Astrocyte of the spinal cord (primary cell): Measurements from ENCODE around the gene RBM19.

Experiments
- DNase-seq: peaks from one replicate; pipeline ENCODE4 v3.0.0; 2011; ENCODE audit warnings: low read depth, low spot score
- H3K4me3 ChIP-seq: 2 replicates; pipeline ENCODE4 v1.5.1; 2011; ENCODE audit warnings: low read depth, mild to moderate bottlenecking, low read length, moderate library complexity
- in situ Hi-C: cut with HindIII; loops from 2 replicates; pipeline ENCODE4 v1.10.0; 2017; ENCODE audit warnings: low sequenced_read_pairs
- TF ChIP-seq, protein P1 (sequence below): IDR thresholded peaks from 2 replicates; pipeline ENCODE4 v1.5.1; 2012; ENCODE audit warnings: low read depth, mild to moderate bottlenecking, low read length, inconsistent platforms

Gene RBM19

DNA sequence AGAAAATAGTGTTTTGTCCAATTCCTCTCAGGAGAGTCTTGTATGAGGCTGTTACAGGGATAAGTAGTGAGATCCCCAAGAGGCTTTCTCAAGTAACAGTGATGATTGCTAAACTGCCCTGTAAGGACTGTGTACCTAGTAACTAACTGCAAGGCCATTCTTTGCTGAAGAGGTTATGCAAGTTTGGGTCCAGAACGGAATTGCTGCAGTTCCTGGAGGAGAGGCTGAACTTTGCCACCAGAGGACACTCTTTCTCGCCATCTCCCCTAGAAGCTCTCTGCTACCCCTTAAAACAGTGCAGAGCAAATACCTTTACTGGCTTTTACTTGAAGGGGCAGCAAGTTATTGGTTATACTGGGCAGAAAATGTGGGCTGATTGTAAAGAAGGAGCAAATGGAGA, 180.0 kb downstream of the RBM19 start:
- DNase-seq: no peak
- H3K4me3 ChIP-seq: no peak overlapping the region
- in situ Hi-C loops: no loop called here
- TF ChIP-seq, protein P1, sequence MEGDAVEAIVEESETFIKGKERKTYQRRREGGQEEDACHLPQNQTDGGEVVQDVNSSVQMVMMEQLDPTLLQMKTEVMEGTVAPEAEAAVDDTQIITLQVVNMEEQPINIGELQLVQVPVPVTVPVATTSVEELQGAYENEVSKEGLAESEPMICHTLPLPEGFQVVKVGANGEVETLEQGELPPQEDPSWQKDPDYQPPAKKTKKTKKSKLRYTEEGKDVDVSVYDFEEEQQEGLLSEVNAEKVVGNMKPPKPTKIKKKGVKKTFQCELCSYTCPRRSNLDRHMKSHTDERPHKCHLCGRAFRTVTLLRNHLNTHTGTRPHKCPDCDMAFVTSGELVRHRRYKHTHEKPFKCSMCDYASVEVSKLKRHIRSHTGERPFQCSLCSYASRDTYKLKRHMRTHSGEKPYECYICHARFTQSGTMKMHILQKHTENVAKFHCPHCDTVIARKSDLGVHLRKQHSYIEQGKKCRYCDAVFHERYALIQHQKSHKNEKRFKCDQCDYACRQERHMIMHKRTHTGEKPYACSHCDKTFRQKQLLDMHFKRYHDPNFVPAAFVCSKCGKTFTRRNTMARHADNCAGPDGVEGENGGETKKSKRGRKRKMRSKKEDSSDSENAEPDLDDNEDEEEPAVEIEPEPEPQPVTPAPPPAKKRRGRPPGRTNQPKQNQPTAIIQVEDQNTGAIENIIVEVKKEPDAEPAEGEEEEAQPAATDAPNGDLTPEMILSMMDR: no peak

DNA sequence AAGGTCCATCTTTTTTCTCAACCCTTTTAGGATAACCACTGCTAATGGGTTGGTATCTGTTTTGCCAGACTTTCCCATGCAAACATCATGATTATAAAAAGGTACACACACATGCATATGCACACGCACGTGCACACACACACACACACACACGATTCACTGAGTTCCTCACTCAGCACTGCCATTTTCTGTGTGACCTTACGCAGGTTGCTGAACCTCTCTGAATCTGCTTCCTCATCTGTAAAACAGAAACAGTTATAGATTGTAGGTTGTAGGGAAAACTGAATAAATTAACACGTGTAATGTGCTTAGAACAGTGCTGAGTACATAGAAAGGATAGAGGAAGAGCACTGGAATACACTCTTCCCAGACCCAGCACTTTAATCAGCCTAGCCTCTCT, 182.3 kb downstream of the RBM19 start:
- no peak for DNase-seq
- in situ Hi-C loops: no loop called here
- TF ChIP-seq, protein P1: no peak
- H3K4me3 ChIP-seq: no peak overlapping the region

DNA sequence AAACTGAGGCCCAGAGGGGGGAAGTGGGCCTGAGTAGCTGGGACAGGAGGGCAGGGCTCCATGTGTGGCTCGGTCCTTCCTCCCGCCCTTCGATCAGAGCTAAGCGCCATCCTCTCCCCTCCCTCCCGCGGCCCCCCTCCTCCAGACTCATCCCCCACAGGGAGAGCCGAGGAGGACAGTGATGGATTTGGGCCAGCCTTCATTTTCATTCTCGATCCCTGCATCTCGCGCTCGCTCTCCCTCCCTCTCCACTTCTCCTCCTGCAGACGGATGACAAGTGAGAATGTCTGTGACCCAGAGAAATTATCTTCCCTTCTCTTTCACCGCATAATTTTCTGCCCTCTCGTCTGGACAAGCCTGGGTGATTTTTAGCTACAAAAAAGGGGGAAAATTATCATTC, 183.3 kb downstream of the RBM19 start:
- H3K4me3 ChIP-seq: no peak overlapping the region
- TF ChIP-seq, protein P1: no peak
- in situ Hi-C loops: no loop called here
- no peak for DNase-seq

DNA sequence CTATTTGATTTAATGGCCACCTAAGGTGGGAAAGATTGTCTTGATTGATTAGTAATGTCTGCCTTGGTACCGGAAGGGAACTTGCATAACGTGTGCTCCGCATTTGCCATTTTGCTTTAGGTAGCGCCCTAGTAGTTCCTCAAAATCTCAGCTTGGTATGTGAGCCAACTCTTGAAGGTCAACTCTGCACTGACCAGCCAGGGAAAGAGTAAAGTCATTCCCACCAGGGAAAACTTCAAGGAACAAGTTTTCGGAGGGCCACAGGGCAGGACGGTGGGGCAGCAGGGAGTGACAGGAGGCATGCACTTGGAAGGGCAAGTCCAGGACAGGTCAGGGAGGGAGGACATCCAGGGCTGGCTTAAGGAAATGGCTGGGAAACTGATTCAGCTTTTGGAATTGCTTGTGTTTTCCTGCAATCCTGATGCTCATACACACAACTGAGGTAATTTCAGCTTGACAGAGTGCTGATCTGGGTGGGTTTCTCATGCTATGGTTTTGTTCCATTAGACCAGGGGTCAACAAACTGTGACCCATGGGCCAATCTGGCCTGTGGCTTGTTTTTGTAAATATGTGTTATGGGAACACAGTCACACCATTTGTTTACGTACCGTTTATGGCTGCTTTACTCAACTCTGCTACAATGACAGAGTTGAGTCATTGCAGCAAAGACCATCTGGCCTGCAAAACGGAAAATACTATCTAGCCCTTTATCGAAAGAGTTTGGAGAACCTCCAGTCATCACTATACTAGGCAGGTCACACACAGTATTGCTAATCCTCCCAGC, 184.5 kb downstream of the RBM19 start:
- in situ Hi-C loops: no loop called here
- DNase-seq: no peak
- no peak overlapping the region for H3K4me3 ChIP-seq
- TF ChIP-seq, protein P1: no peak

DNA sequence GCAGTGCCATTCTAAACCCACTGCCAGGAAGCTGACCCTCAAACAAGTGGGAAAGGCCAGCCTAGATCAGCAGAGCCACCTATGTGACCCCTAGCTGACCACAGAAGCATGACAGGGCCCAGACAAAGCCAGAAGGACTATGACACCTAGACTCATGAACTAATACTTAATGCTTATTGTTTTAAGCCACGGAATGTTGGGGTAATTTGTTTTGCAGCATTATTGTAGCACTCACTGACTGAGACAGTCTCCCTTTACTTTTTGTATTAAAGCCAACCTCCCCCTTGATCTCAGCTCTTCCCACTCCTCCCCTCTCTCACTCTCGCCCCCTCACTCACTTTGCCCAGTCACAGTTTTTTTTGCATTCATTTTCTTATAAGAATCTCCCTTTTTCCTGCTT, 186.4 kb downstream of the RBM19 start:
- TF ChIP-seq, protein P1: no peak
- DNase-seq: no peak
- in situ Hi-C loops: no loop called here
- no peak overlapping the region for H3K4me3 ChIP-seq

DNA sequence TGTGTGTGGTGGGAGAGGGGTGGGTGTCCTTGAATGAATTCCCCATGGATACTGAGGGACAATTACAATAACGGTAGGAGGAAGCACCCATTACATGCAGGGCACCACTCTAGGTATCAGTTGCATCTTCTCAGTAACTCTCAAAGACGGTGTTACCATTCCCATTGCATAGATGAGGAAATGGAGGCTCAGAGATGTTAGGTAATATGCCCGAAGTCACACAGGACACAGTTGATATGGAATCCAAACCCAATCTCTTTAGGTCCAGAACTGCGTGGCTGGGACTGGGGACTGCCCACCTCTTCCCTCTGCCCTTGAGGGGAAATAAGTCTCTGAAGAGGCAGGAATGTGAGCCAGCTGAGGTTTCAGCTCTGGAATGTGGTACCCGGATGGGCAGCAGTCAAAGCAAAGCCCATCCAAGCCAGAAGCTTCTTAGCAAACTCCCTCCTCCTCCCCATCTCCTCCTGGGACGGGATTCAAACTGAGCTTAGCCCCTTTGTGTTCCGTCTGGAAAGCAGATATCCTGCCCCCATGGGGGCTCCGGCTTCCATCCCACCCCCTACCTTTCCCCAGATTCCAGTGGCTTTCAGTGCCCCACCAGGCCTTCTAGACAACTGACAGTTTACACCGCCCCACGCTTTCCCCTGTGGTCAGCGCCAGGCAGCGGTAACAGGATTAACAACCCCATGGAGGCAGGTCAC, 187.5 kb downstream of the RBM19 start:
- H3K4me3 ChIP-seq: no peak overlapping the region
- TF ChIP-seq, protein P1: no peak
- DNase-seq: no peak
- in situ Hi-C loops: no loop called here
